IPS-NIHi7 (cell line): ENCODE results near the gene IL19.
"Not testable (repeated sequence)": the region's sequence is repeated elsewhere in the genome, so short reads cannot be mapped to it uniquely, and the experiment has no call there.

ENCODE experiments used
- DNase-seq: peaks from one replicate; pipeline ENCODE4 v3.0.0; 2012; ENCODE audit warnings: mixed read lengths; ENCODE audit errors: extremely low spot score

The IL19 gene

DNA sequence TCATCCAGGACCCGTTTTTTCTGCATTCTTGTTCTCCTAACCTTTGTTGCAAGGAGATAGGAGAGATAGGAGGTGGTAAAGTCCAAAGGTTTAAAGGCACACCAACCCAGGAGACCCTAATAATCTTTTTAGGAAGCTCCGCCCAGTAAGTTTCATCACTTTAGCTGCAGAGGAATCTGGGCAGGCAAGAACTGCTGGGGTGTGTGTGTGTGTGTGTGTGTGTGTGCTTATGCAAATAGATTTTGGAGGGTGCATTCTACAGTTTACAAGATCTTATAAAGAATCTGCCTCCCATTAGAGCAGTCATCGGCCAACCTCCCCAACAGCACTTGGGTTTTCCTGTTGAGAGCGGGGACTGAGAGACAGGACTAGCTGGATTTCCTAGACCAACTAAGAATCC, 5.7 kb downstream of the IL19 start:
- no peak for DNase-seq

GRCh38 chr1:206778031-206778430, 7.5 kb downstream of the IL19 start:
- no peak for DNase-seq

GRCh38 chr1:206778911-206779310, 8.3 kb downstream of the IL19 start:
- not testable (repeated sequence) for DNase-seq

DNA sequence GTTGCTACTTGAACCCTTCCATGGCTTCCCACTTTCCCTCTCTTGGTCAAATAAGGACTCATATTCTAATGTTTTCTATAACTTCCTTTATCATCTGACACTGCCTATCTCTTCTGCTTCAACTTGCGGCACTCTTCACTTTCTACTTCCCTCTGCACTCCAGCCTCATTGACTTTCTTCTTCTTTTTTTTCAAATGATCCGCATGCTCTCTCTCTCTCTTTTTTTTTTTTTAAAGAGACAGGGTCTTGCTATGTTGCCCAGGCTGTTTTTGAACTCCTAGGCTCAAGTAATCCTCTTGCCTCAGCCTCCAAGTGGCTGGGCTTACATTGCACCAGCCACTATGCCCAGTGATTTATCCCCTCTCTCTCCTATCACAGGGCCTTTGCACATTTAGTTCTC, 9.1 kb downstream of the IL19 start:
- no peak for DNase-seq

- no peak for DNase-seq
These were observed 11.9 kb downstream of the IL19 start for GRCh38 chr1:206782448-206782847.

- no peak for DNase-seq
These were observed 12.9 kb downstream of the IL19 start for GRCh38 chr1:206783506-206783905.

DNA sequence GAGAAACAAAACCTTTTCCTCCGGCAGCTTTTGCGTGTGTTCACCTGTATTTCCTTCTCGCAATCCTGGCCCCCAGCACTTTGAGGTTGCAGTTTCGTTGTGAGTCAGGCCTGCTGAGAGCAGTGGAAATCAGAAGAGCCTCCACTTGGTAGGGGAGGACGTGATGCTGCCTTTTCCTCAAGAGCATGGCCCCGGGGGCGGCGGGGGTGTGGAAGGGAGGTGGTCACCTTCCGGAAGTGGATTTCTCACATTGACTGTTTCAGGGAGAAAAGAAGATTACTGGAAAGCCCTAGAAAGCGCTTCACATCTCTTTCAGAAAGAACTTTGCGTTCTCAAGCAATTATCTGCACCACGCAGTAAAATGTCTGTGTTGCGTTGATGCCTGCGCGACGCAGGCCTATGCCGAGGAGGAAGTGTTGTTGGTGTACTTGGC, 13.9 kb downstream of the IL19 start:
- no peak for DNase-seq

- DNase-seq = no peak
These were observed 14.7 kb downstream of the IL19 start for GRCh38 chr1:206785182-206785765.

- DNase-seq = no peak
These were observed 15.8 kb downstream of the IL19 start for GRCh38 chr1:206786212-206786886.

- no peak for DNase-seq
These were observed 17.3 kb downstream of the IL19 start for GRCh38 chr1:206787891-206788290.

- DNase-seq = no peak
These were observed 18.0 kb downstream of the IL19 start for GRCh38 chr1:206788487-206789050.

GRCh38 chr1:206790502-206791250, 20.1 kb downstream of the IL19 start:
- no peak for DNase-seq

DNA sequence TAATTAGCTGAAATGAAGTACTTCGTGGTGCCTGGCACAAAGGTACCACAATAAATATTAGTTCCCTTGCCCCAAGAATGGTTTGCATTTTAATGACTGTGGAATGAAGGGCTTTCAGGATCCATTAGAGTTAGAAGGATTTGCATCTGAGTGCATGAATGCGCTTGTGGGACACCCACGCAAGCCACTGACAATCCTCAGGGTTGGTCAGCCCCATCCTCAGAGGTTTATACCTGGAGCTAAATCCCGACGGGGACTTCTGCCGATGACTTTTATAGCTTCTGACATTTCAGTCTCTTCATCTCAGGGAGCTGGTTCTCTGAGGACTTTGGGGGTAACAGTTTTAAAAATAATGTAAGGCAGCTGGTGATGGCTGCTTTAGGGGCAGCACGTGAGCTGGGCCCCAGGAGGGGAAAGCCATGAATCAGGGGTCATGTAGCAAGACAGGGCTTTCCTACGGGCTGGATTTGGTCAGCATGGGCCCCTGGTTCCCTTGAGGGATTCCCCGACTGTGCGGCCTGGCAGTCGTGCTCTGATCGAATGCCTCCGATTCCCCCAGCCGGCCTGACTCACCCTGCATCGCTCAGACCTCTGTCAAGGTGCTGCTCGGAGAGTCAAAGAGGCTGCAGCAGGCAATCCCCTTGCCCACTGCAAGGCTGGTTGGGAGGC, 22.5 kb downstream of the IL19 start:
- no peak for DNase-seq

GRCh38 chr1:206793620-206794019, 23.0 kb downstream of the IL19 start:
- DNase-seq = no peak

GRCh38 chr1:206794294-206794908, 23.8 kb downstream of the IL19 start:
- DNase-seq = no peak

- no peak for DNase-seq
These were observed 25.5 kb downstream of the IL19 start for GRCh38 chr1:206796116-206796515.

DNA sequence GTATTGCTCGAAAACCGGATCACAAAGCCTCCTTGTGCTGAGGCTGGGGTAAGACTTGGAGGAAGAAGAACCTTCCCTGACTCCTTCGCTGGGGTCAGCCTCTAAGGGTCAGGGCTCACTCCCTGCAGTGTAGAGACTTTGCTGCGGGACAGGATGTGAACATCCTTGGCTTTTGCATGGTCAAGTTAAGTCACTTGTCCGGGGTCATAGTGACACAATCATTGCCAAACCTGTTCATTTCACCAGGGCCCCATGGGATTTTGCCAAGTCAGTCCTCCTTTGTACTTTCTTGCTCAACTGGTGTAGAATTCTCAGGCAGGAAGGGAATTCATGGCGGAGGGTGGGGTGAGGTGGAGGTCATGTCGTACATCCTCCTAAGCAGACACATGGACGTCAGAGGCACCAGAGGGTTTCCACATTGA, 26.4 kb downstream of the IL19 start:
- no peak for DNase-seq

DNA sequence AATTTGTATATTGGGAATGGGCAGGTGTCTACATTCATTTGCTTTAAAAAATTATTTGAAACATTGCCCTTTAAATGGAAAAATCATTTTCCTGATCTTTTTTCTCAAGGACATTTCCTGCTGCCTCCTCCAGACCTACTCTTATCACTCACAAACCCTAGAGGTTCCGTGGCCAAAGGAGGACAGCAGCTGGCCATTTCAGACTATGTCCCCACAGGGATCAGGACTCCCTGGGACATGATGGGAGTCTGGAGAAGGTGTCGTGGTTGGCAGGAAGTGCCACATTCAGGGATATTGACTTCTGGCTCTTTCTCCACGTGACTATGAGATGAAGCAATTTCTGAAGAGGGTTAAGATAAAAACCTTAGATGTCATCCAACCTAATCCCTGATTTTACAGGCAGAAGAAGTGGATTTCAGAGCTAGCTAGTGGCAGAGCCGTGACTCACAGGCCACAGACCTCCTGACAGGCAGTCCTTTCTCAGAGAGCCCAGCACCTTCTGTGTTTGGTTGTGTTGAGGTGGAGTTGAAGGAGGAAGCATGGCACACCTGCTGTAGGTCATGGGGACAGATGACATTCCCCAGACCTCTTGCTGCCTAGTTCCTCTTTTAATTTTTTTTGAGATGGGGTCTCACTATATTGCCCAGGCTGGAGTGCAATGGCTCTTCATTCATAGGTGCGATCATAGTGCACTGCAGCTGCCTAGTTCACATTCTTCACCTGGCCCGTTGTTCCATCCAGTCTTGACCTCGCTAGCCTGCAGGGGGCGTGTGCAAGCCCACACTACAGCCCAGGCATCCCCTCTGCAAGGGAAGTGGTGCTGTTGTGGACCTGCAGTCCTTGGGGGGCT, 27.2 kb downstream of the IL19 start:
- DNase-seq = peak; percentile 76

DNA sequence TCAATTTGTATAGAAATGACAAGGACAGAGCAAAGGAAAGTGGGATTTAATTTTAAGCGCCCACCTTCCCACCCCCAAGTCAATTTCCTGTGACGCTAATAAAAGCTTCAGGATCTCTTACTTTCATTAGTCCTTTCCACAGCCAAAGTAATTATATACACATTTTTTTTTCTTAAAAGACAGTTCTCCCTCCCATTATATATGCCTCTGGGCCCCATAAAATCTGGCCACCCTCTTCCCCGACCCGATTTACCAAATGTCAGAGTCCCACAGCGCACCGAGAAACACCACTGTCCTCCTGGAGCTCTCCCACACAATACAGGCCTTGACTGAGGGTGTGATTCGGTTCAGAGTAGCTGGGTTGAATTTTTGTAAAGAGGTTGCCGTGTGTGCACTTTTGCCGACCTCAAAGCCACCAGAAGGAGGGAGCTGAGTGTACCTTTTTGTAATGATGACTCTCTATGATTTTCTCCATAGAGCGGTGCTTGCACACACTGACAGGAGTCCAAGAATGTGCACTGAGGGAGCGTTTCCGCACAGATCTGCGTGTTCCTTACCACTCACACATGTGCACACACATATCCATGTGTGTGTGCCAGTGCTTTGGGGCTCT, 27.9 kb downstream of the IL19 start:
- no peak for DNase-seq

DNA sequence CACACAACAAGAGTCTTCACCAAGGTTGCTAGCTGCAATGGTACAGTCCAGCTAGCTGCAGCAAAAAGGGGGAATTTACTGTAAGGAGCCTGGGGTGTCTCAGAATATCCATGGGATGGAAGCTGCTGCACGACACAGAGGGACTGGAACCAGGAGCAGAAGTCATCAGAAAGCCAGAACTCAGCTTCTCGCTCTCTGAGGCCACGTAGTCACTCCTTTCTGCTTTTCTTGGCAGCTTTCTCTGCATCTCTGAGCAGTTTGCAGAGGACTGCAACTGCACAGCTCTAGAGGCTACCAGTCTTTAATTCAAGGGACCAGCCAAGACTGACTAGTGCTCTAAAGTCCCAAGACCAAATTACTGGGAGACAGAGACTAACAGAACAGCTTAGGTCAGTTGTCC, 28.7 kb downstream of the IL19 start:
- no peak for DNase-seq
